ENCODE measurements around the gene SCMH1.

- peak; percentile 26; the same call in 1 of the 2 replicates for TF ChIP-seq POLR2A (IDR thresholded peaks at IDR 0.05; ENCODE audit: low read depth, low read length)
- TF ChIP-seq TAF1 (IDR thresholded peaks at IDR 0.05; ENCODE audit: borderline replicate concordance, low read depth, low read length): no peak
- no peak; the same call in 1 of the 2 replicates for TF ChIP-seq POLR2AphosphoS5 (IDR thresholded peaks at IDR 0.05; ENCODE audit: low read depth, low read length)
Measured at GRCh38 chr1:40987439-40988276, 254.4 kb downstream of the SCMH1 start.
